Transverse colon (tissue), 4 donors: ENCODE data around the gene RAB26.
"Not testable (repeated sequence)": the region's sequence is repeated elsewhere in the genome, so short reads cannot be mapped to it uniquely, and the experiment has no call there.

Source experiments
- CTCF ChIP-seq, 5 experiments: fragments of 200-600 bp in 3 of 5; fragments of 450-650 bp in 2 of 5; sonication (generic) in 3 of 5; IDR thresholded peaks; 1 replicate in 2 of 5; 2 replicates in 3 of 5; pipeline ENCODE4 v1.5.1; 2016 to 2017; ENCODE audit warnings: antibody characterized with exemption in 5 of 5, inconsistent platforms in 3 of 5, mild to moderate bottlenecking in 2 of 5, moderate library complexity in 1 of 5
- EP300 ChIP-seq: sonication (generic); formaldehyde crosslinking; IDR thresholded peaks from one replicate; pipeline ENCODE4 v1.6.1; 2017; ENCODE audit warnings: antibody characterized with exemption, low read depth
- POLR2A ChIP-seq: fragments of 450-650 bp; IDR thresholded peaks from one replicate; pipeline ENCODE4 v1.6.1; 2016; ENCODE audit warnings: antibody characterized with exemption, mild to moderate bottlenecking, moderate library complexity
- POLR2AphosphoS5 ChIP-seq, 3 donors: sonication (generic); formaldehyde crosslinking; IDR thresholded peaks; one replicate each; pipeline ENCODE4 v1.6.1; 2016; ENCODE audit warnings: antibody characterized with exemption in 3 of 3

GRCh38 chr16:2108446-2109270 lies 39.8 kb upstream of the RAB26 start:
- TF ChIP-seq POLR2A; CTCF (IDR thresholded peaks at IDR 0.05); POLR2AphosphoS5 (IDR thresholded peaks at IDR 0.05); EP300: not testable (repeated sequence)
